ENCODE data around the gene ADPRH. TPM values are rescaled to one million over a fixed set of nuclear protein-coding genes. Genes with fewer than 3 reads are reported as not detected.
"Not testable (repeated sequence)": the region's sequence is repeated elsewhere in the genome, so short reads cannot be mapped to it uniquely, and the experiment has no call there.

Gene ADPRH
- total RNA-seq, result 8.6 TPM

DNA sequence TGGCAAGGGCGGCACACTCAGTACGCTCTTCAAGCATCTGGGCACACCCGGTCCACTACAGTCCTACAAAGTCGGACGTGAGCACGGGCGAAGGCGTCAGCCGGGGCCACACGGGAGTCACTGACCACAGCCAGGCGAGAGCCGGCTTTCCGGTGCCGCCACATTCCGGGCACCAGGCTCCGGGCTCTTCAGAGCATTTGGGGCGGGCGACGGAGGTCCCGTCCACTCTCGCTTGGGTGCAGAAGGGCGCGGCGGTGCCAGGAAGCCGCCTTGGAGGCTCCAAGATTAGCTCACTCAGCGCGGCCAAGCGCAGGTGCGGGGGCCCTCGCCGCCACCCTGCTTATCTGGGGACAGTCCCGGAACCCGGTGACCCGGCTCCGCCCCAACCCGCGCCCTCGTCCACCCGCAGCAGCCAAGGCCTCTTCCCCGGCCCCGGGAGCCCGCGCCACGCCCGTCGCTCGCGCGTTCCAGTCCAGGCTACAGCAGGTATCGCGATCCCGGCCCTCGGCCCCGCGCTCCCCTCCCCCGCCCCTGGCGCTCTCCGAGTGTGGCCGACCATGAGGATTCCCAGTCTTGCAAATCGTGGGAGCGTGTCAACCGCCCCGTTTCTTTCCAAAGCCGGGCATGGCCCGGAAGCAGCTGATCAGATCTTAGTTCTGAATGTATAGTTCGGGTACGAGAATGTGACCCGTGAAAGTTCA lies at the start of gene ADPRH:
TSS of gene ADPRH (plus strand) at position 127 of the 701 bp plus-strand sequence. CDS start 2,678 bp downstream, outside the sequence.
- DNase-seq (ENCODE audit: low spot score), result peak; percentile 82

DNA sequence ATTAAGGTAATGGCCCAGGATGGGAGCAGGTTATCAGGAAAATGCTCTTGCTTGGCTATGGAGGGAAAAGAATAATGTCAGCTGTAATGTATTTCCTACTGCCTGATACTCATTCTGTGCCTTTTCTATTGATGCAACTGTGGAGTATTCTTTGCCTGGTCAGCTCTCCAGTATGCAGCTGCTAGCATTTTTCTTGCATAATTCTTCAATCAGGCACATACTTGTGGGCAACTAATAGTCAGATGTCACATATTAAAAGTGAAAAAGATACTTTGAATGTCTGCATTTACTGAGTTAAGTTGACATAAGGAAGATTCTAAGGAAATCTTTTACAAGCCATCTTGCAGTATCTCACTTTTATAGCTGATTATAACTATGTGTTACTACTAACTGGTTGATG lies 49.4 kb upstream of the ADPRH start:
- no peak for DNase-seq (ENCODE audit: low spot score)

DNA sequence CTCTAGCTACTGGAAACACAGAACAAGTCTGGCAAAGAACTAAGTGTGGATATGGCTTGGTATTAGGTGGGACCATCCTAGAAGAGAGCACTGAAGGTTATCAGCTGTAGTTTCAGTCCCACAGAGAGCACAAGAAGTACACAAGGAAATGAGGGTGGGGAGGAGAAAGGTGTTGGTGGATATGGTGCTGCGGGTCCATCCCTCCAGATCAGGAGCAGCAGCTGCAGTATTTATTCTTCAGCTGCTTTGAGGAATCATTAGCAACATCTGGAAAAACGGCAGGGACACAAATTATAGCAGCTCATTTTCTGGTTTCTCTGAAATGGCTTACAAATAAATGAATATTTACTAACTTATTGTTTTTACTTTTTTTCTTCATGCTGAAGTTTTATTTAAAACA lies 48.8 kb upstream of the ADPRH start:
- DNase-seq (ENCODE audit: low spot score), result no peak

DNA sequence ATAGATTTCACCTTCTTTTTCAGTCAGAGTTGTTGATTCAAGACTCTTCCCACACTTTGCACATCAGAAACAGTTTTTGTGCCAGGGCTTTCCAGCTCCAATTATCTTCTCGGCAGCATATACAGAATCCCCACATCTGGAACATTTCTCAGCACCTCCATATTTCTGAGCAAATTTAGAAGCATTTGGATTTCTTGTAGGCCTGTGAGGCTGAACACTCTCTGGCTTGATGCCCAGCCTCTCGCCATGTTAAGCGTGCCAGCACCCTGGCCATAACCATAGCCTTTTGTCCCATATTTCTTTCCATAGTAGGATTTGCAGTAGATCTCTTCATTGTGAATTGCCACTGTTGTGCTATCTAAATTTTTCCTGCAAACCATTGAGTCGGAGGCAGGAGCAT lies 48.1 kb upstream of the ADPRH start:
- no peak for DNase-seq (ENCODE audit: low spot score)

DNA sequence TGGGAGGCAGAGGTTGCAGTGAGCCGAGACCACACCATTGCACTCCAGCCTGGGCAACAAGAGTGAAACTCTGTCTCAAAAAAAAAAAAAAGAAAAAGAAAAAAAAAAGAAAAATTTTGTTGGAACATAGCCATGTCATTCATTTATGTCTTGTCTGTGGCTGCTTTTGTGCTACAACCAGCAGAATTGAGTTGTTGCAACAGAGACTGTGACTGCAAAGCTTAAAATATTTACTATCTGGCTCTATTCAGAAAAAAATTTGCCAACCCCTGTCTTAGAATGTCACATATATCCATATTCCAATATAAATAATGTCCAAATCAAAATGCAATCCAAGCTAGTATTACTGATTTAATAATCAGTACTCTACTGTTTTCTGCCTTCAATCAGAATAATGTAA lies 45.0 kb upstream of the ADPRH start:
- no peak for DNase-seq (ENCODE audit: low spot score)

DNA sequence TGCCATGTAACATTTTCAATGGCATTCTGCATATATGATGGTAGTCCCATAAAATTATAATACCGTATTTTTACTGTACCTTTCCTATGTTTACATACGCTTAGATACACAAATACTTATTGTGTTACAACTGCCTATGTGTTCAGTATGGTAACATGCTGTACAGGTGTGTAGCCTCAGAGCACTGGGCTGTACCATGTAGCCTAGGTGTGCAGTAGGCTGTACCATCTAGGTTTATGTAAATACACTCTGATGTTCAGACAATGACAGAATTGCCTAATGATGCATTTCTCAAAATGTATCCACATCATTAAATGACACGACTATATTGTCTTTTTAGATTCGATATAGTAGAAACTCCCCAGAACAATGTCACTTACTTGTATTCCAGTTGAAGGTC lies 42.5 kb upstream of the ADPRH start:
- DNase-seq (ENCODE audit: low spot score), result no peak

DNA sequence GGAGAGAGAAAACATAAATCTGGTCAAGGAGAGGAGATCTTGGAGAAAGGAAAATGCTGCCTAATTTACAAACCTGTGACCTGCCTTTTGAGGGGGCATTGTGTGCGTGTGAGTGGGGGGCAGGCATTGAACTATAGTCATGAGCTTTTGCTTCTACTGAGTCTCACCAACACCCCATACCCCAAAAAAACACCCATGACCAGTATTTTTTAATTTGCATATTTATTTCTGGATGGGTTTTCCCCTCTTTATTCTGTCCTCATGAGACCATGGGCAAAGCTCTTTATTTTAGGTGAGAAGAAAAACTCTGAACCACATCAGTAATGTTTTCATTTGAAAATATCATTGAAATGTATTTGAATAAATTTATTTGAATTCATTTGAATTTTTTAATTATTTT lies 40.5 kb upstream of the ADPRH start:
- no peak for DNase-seq (ENCODE audit: low spot score)

DNA sequence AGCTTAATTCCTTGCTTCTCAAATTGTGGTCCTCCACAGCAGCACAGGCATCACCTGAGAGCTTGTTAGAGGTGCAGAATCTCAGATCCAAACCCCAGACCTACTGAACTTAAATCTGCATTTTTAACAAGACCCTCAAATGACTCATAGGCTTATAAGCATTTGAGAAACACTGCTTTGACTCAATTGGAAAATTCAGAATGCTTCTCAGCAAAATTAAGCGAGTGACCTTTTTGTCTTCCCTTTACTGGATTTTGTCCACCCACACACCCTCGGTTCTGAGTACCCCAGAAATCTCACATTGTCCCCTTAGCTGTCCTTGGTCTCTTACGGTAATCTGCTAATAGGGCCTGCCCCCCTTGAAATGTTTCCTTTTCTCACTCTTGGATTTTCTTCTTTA lies 37.7 kb upstream of the ADPRH start:
- DNase-seq (ENCODE audit: low spot score), result no peak

DNA sequence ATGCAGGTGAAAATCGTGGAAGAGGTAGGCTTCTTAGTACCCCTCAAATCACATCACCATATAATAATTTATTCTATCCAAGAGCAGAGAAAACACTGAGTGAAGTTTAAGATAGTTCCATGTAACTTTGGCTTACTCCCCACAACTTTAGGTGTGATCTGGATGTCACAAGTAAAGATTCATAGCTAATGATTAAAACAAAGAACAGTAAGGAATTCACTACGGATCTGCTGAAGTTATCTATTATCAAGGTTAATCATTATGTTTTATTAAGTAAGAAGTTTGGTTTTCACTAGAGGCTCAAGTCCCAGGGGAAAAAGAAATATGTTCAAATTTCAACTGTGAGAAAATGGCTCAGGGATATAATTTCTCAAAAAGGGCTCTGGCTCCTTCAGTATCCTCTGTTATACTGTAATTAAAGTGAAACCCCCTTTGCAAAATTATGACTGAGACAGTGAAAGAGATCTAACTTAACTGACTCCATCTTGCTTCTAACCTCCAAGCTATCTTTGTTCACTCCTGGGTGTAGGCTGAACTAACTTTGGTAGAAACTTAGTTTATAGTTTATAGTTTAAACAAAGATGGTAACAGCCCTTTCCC lies 37.0 kb upstream of the ADPRH start:
- DNase-seq (ENCODE audit: low spot score), result no peak

DNA sequence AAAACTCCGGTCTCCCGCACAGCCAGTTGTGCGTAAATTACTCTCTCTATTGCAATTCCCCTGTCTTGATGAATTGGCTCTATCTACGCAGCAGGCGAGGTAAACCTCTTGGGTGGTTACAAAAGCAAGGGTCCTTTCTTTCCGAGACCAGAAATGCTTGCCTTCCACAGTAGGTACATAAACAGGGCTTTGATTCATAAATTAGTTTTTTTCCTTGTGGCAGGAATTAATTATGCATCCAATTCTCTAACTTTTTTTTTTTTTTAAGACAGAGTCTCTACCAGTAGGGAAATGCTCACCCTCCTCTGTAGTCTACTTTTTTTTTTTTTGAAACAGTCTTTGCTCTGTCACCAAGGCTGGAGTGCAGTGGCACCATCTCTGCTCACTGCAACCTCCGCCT lies 36.1 kb upstream of the ADPRH start:
- no peak for DNase-seq (ENCODE audit: low spot score)

DNA sequence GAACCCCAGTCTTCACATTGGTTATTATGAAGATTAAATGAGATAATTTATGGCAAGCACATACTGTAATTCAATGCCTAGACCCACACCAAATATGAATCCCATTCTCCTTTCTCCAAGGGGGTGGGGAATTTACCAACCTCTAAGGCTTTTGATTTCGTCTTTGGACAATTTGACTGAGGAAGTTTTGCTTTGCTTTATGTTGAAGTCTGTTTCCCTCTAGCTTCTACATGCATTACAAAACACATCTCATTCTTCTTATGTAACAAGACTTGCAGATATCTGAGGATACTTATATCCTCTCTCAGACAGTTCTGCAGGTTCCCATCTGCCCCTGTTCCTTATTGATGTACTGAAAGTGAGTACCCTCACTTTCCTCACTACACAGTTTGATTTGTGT lies 32.1 kb upstream of the ADPRH start:
- no peak for DNase-seq (ENCODE audit: low spot score)

DNA sequence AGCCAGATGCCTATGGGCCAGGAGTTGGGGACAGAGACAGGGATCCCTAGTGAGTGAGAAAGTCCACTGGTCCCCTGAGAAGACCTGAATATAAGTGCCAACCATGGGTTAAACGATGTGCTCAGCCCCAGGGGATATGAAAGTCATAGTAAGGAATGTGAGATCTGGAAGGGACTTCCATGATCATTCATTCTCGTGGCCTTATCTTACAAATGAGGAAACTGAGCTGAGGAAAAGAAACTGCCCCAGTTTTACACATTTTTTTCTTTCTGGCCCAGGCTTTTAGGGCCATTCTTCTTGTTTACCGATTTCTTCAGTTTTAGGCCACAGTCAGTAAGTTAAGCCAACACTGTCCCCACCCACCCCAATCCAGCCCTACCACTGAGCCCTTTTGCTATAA lies 31.0 kb upstream of the ADPRH start:
- DNase-seq (ENCODE audit: low spot score), result no peak

DNA sequence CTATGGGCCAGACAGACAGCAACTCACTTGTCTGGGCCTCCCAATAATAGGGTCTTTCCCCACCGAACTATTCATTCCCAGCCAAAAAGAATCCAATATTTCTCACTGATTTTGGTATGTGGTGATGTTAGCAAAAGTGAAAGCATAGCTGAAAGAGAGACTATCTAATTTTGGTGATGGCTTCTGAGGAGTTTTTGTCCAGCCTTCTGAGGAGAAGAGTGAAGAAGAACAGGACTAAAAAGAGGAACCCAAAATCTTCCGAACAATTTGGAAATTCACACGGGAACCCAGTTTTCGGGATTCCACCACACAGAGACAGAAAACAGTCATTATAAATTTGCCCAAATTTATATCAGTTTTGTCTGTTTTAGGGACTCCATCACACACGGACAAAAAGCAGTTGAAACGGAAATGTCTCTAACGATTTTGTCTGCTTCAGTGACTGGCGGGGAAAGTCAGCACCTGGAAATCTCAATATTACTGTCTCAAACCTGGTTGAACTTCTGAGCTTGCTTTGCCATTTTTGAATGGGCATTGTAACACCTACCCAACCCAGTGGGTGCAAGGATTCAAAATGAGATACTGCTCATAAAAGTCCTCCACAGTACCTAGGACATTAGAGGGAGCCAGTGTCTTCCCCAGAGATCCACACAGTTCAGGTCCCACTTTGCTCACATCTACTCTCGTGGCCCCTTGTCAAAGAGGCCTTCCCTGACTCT lies 28.9 kb upstream of the ADPRH start:
- no peak for DNase-seq (ENCODE audit: low spot score)

DNA sequence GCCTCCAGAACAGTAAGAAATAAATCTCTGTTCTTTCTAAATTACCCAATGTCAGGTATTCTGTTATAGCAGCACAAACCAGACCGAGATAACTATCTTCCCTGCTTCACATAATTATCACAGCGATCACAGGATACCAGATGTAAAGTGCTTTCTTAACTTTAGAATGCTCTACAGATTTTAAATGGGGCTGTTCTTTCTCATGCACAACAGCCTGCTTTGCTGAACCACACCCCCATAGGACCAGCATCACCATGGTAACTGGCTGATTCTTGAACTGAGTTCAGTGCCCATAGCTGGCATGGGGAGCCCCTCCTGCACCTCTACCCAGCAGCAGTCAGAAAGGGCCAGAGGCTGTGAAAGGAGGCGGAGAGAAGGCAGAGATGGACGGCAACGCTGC lies 27.7 kb upstream of the ADPRH start:
- DNase-seq (ENCODE audit: low spot score), result no peak

DNA sequence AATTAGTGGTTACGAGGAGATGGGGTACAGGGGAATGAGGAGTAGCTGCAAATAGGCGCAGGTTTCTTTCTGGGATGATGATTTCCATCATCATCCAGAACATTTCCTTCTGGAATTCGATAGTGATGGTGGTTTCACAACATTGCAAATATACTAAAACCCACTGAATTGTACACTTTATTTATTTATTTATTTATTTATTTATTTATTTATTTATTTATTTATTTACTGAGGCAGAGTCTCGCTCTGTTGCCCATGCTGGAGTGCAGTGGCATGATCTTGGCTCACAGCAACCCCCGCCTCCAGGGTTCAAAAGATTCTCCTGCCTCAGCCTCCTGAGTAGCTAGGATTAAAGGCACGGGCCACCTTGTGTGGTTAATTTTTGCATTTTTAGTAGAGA lies 26.4 kb upstream of the ADPRH start:
- not testable (repeated sequence) for DNase-seq (ENCODE audit: low spot score)

DNA sequence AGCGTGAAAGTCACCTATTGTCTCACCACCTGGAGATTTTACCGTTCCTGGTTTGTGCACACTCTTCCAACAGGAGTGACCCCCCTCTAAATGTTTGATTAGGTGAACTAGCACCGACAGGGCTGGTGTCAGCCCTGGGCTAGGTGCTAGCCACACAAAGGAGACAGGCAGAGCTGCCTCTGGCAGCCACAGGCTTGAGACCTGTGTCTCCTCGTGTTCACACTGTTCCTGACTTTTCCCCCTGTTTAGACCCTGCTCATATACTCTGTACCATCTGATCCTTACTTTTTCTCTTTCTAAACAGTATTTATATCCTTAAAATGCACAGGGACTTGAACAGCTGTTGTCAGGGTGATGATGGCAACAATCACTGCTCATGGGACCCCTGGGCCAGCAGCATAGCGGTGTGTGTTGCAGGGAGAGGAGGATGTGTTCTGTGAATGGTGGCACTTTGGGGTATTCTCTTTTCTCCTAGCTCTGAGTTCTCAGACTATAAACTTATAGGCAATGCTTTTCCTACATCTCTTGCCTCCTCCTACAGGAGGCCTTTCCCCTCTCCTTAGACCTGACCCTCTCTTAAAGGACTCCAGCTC lies 25.4 kb upstream of the ADPRH start:
- DNase-seq (ENCODE audit: low spot score), result no peak

DNA sequence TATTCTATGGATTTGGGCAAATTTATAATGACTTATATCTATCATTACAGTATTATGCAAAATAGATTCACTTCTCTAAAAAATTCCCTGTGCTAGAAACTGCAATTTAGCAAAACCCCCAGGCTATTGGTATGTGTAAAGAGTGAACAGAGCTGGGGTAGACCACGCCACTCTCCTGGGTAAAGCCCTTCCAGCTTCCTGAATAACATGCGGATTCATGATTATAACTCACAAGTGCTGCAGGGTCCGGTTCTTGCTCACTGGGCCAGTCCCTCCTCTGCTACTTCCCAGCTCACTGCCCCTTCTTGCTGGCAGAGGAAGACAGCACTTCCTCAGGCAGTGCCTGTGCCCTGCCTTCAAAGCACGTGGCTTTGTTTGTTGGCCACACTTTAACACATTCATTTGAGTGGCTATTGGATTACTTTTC lies 24.0 kb upstream of the ADPRH start:
- DNase-seq (ENCODE audit: low spot score), result no peak

DNA sequence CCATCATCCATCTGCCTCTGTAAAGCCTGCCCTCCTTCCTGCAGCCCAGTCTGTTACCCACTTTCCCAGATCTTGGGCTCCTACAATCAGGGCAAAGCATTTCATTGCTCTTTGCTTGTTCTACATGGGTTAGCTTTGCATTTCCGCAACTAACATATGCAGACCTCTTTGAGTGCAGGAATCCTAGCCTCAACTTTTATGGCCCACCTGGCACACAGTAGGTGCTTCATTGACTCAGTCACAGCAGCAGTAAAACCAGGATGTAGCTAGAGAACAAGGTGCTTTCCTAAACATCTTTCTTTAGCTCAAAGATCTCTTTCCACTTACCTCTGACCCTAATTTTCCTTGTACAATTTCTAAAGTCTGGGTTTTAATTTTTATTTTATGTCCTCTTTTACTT lies 23.4 kb upstream of the ADPRH start:
- no peak for DNase-seq (ENCODE audit: low spot score)

DNA sequence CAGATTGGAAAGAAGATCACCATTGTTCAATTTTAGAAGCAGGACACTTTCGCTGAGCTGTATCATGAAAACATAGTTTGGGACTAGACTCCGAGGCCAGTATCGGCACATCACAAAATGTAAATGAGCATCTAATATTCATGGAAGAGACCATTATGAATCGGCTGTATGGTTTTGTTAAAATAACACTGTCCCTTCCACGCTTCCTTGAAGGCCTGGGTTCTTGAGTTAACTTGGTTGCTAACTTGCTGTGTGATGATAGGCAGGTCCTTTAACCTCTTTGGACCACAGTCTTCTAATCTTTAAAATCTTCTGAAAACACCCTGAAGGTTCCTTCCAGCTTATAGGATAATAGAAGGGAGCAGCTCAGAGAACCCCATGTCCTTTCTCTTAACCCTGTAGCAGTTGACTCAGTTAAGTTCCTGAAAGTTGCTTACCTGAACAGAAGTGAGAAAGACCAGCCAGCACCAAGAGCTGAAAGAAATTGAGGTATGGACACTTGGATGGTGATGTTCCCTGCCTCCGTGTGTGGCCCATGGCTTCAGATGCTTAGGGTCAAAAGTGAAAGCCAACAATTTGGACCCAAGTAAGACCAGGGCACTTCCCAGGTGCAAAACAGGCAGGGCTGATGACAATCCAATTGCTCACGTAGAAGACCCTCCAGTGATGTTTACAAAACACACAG lies 22.0 kb upstream of the ADPRH start:
- DNase-seq (ENCODE audit: low spot score), result no peak

DNA sequence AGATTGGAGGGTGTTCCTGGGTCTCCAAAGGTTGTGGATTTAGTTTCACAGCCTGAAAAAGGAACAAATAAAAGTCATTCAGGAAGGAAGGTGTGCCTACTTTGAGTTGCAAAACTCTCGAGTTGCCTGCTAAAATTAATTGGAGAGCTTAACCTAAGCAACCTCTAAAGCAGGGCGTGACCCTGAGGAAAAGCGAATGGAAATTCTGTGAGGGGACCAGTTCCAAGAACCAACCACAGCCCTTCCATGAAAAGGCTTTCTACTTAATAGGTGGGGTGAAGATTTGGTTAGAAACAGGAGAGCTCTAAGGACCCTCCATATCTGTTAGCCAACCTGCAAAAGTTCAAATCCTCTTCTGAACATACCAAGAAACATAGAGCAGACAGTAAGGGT lies 21.4 kb upstream of the ADPRH start:
- no peak for DNase-seq (ENCODE audit: low spot score)

DNA sequence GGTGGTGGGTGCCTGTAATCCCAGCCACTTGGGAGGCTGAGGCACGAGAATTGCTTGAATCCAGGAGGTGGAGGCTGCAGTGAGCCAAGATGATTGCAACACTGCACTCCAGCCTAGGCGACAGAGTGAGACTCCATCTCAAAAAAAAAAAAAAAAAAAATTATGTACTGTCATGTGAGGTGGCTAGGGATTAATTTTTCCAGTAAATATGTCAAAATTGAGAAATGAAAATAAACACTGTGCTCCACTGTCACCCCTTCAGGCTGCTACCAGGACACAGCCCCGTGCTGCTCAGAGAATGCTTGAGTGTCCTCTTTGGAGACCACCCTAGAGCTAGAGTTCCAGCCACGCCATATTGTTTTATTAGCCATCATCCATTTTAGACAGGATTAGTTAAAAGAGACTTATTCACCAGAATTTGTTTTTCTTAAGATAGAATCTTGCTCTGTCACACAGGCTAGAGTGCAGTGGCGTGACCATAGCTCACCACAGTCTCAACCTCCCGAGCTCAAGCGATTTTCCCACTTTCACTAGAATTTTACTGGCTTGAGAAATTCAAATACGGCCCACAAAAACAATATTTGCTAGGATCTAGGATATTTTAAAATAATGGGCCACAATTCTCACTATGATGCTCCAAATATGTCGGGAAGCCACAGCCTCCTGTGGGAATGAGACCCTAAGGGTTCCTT lies 20.5 kb upstream of the ADPRH start:
- DNase-seq (ENCODE audit: low spot score), result no peak

All from ureter (tissue), 1 donor.